ENCODE data around the gene SPTLC1.

Gene SPTLC1

DNA sequence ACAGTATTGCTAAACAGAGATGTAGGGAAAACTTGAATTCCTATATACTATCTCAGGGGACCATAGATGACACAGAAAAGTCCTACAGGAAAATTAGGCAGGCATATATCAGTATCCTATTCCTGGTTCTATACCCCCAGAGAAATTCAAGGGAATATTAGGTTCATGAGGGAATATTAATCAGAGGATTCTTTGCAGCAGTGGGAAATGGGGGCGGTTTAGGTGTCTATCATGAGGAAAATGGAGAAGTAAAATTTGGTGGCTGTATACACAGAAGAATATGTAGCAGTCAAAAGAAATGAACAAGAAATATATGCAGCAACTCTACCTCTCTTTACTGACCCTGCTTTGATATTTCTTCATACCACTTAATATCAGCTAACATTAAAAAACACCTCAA is 20.0 kb downstream of the SPTLC1 start:
- H3K9me3 Mint-ChIP-seq, result peaks cover 3% of the 10 kb centered on the region
- ATAC-seq (ENCODE audit: low read depth) (no peak), DNase-seq (ENCODE audit: low spot score in 2 of 2) (no peak)
- H3K27ac Mint-ChIP-seq, result peak overlapping the region; percentile 7
- H3K4me3 Mint-ChIP-seq, result no peak overlapping the region
- peaks cover 23% of the 10 kb centered on the region for H3K36me3 Mint-ChIP-seq
- peaks cover 18% of the 10 kb centered on the region for H3K4me1 Mint-ChIP-seq
- H3K27me3 Mint-ChIP-seq, result no peaks in the 10 kb centered on the region

GRCh38 chr9:92094655-92095054 is 20.6 kb downstream of the SPTLC1 start:
- ATAC-seq (ENCODE audit: low read depth) (no peak), DNase-seq (ENCODE audit: low spot score in 2 of 2) (no peak)
- Mint-ChIP-seq H3K4me3 (no peak overlapping the region), H3K9me3 (peaks cover 3% of the 10 kb centered on the region), H3K36me3 (peaks cover 25% of the 10 kb centered on the region), H3K27me3 (no peaks in the 10 kb centered on the region), H3K27ac (peak overlapping the region; percentile 7), H3K4me1 (peaks cover 16% of the 10 kb centered on the region)

DNA sequence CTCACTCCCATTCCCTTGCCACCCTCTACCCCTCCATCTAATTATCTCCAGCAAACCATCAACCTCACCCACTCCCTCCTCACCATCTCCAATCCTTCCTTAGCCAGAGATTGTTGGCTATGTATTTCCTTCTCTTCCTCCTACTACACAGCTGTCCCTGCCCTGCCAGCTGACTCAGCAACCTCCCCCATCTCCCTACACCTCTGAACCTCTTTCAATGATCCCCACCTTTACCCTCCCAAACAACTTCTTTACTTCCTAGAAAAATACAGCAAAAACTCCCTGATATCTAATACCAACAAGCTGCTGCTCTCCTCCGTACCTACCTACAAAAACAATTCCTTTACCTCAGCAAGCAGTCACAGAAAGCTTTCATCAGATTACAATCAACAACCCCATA is 37.3 kb downstream of the SPTLC1 start:
- DNase-seq (ENCODE audit: low spot score in 2 of 2) (no peak), ATAC-seq (ENCODE audit: low read depth) (no peak)
- Mint-ChIP-seq H3K27me3 (no peaks in the 10 kb centered on the region), H3K27ac (no peak overlapping the region), H3K4me3 (no peak overlapping the region), H3K9me3 (no peaks in the 10 kb centered on the region), H3K4me1 (no peaks in the 10 kb centered on the region), H3K36me3 (peaks cover 25% of the 10 kb centered on the region)

DNA sequence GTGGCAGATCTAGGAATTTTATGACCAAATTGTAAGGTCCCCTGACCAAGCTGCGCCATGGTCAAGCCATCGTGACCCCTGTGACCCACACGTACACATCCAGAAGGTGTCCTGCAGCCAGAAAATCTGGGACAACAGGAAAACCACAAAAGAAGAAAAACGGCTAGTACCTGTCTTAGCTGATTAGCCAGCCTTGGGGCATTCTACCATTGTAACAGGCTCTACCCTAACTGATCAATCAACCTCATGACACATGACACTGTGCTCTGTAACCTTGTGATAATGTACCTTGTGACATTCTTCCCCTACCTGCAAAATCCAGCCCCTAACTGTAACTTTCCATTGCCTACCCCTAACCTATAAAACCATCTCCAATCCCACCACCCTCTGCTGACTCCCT is 43.6 kb downstream of the SPTLC1 start:
- peaks cover 31% of the 10 kb centered on the region for H3K36me3 Mint-ChIP-seq
- H3K27me3 Mint-ChIP-seq, result no peaks in the 10 kb centered on the region
- no peak for ATAC-seq (ENCODE audit: low read depth)
- H3K4me1 Mint-ChIP-seq, result peaks cover 7% of the 10 kb centered on the region
- no peak overlapping the region for H3K4me3 Mint-ChIP-seq
- no peak for DNase-seq (ENCODE audit: low spot score in 2 of 2)
- H3K9me3 Mint-ChIP-seq, result no peaks in the 10 kb centered on the region
- H3K27ac Mint-ChIP-seq, result peak overlapping the region; percentile 26

GRCh38 chr9:92066168-92066567 is 49.0 kb downstream of the SPTLC1 start:
- peaks cover 56% of the 10 kb centered on the region for H3K36me3 Mint-ChIP-seq
- peaks cover 2% of the 10 kb centered on the region for H3K4me1 Mint-ChIP-seq
- no peak for ATAC-seq (ENCODE audit: low read depth)
- no peak overlapping the region for H3K4me3 Mint-ChIP-seq
- H3K27me3 Mint-ChIP-seq, result no peaks in the 10 kb centered on the region
- H3K27ac Mint-ChIP-seq, result no peak overlapping the region
- no peak for DNase-seq (ENCODE audit: low spot score in 2 of 2)
- peaks cover 11% of the 10 kb centered on the region for H3K9me3 Mint-ChIP-seq

- Mint-ChIP-seq H3K27ac (no peak overlapping the region), H3K36me3 (peaks cover 68% of the 10 kb centered on the region), H3K27me3 (no peaks in the 10 kb centered on the region), H3K9me3 (peaks cover 15% of the 10 kb centered on the region), H3K4me1 (peaks cover 2% of the 10 kb centered on the region), H3K4me3 (no peak overlapping the region)
- ATAC-seq (ENCODE audit: low read depth) (no peak), DNase-seq (ENCODE audit: low spot score in 2 of 2) (no peak)
Measured at GRCh38 chr9:92064711-92065110, 50.5 kb downstream of the SPTLC1 start.

DNA sequence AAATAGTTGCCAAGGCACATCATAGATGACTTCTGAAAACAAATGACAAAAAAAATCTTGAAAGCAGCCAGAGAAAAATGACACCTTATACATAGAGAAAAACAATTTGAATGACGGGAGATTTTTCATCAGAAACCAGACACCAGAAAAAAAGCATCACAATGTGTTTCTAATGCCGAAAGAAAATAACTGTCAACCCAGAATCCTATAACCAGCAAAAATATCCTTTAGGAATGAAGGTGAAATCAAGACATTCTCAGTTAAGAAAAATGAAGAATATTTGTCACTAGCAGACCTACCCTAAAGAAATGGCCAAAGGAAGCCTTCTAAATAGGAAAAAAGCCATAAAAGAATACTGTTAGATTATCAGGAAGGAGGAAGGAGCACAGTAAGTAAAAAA is 54.0 kb downstream of the SPTLC1 start:
- Mint-ChIP-seq H3K27ac (no peak overlapping the region), H3K9me3 (peaks cover 15% of the 10 kb centered on the region), H3K4me3 (no peak overlapping the region), H3K27me3 (no peaks in the 10 kb centered on the region), H3K36me3 (peaks cover 70% of the 10 kb centered on the region), H3K4me1 (peaks cover 2% of the 10 kb centered on the region)
- no peak for DNase-seq (ENCODE audit: low spot score in 2 of 2)
- no peak for ATAC-seq (ENCODE audit: low read depth)

DNA sequence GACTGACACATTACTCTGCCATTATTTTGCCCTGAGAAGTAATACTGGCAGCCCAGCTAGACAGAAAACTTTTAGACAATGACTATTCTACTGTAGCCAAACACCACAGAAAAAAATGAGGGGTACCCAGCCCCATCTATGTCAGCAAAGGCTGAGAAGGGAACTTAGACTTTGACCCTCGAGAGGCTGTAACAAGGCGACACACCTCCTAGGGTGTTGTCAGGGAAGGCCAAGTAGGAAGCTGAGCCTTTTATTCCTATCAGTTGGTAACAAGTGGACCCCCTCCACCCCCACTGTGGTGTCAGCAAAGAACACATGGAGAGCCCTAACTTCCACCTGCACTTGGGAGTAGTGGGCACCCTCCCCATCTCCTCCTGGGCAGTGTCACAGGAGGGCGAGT is 55.6 kb downstream of the SPTLC1 start:
- H3K27ac Mint-ChIP-seq, result no peak overlapping the region
- ATAC-seq (ENCODE audit: low read depth), result no peak
- peaks cover 2% of the 10 kb centered on the region for H3K4me1 Mint-ChIP-seq
- H3K36me3 Mint-ChIP-seq, result peaks cover 67% of the 10 kb centered on the region
- no peak overlapping the region for H3K4me3 Mint-ChIP-seq
- H3K9me3 Mint-ChIP-seq, result peaks cover 15% of the 10 kb centered on the region
- DNase-seq (ENCODE audit: low spot score in 2 of 2), result no peak
- no peaks in the 10 kb centered on the region for H3K27me3 Mint-ChIP-seq

- Mint-ChIP-seq H3K27ac (no peak overlapping the region), H3K4me1 (peaks cover 2% of the 10 kb centered on the region), H3K27me3 (no peaks in the 10 kb centered on the region), H3K9me3 (peaks cover 15% of the 10 kb centered on the region), H3K4me3 (no peak overlapping the region), H3K36me3 (peaks cover 67% of the 10 kb centered on the region)
- no peak for DNase-seq (ENCODE audit: low spot score in 2 of 2)
- no peak for ATAC-seq (ENCODE audit: low read depth)
Measured at GRCh38 chr9:92058723-92059444, 56.3 kb downstream of the SPTLC1 start.

GRCh38 chr9:92058026-92058425 is 57.2 kb downstream of the SPTLC1 start:
- H3K9me3 Mint-ChIP-seq, result peaks cover 15% of the 10 kb centered on the region
- H3K27ac Mint-ChIP-seq, result no peak overlapping the region

GRCh38 chr9:92057226-92057625 is 58.0 kb downstream of the SPTLC1 start:
- peaks cover 10% of the 10 kb centered on the region for H3K9me3 Mint-ChIP-seq
- DNase-seq (ENCODE audit: low spot score in 2 of 2) (no peak), ATAC-seq (ENCODE audit: low read depth) (no peak)
- no peaks in the 10 kb centered on the region for H3K27me3 Mint-ChIP-seq
- H3K36me3 Mint-ChIP-seq, result peaks cover 65% of the 10 kb centered on the region
- no peak overlapping the region for H3K4me3 Mint-ChIP-seq
- H3K4me1 Mint-ChIP-seq, result peaks cover under 1% of the 10 kb centered on the region
- no peak overlapping the region for H3K27ac Mint-ChIP-seq

More at GRCh38 chr9:92058026-92058425, 57.2 kb downstream of the SPTLC1 start:
- Mint-ChIP-seq H3K27me3 (no peaks in the 10 kb centered on the region), H3K4me1 (peaks cover 2% of the 10 kb centered on the region), H3K36me3 (peaks cover 67% of the 10 kb centered on the region), H3K4me3 (no peak overlapping the region)
- ATAC-seq (ENCODE audit: low read depth) (no peak), DNase-seq (ENCODE audit: low spot score in 2 of 2) (no peak)

- Mint-ChIP-seq H3K9me3 (no peaks in the 10 kb centered on the region), H3K4me3 (no peak overlapping the region), H3K27me3 (no peaks in the 10 kb centered on the region), H3K36me3 (peaks cover 62% of the 10 kb centered on the region), H3K4me1 (no peaks in the 10 kb centered on the region), H3K27ac (no peak overlapping the region)
- DNase-seq (ENCODE audit: low spot score in 2 of 2), result no peak
- no peak for ATAC-seq (ENCODE audit: low read depth)
Measured at GRCh38 chr9:92055624-92056023, 59.6 kb downstream of the SPTLC1 start.

DNA sequence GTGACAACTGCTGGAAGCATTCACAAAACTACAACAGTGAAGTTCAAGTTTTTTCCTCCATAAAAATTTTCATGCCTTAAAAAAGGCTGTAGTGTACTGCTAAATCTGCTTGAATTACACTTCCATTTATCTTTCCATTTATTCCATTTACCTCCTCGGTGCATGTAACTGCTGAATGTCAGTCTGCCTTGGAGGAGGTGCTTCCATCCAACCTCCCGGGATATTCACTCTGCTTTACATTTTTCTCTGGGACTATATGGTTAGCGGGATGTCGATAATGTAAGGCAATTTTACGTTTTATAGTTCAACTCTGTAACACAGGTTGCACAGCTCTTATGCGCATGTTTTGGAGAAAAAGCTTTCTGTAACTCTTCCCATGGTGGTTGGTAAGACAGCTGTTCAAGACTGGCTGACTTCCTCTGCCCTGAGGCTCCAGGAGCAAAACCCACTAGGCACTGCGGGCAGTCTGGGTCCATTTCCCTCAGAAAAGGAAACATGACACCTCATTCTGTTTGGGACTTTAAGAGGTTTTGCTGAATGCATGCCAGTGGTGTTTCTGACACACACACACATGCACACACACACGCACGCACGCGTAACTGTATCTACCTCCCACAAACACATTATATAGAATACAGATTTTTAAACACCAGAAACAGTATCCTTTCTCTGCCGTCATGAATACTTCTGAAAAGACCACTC is 66.1 kb downstream of the SPTLC1 start:
- Mint-ChIP-seq H3K4me3 (no peak overlapping the region), H3K27me3 (no peaks in the 10 kb centered on the region), H3K4me1 (no peaks in the 10 kb centered on the region), H3K9me3 (peaks cover 4% of the 10 kb centered on the region), H3K36me3 (peaks cover 67% of the 10 kb centered on the region), H3K27ac (peak overlapping the region; percentile 60)
- ATAC-seq (ENCODE audit: low read depth), result no peak
- DNase-seq (ENCODE audit: low spot score in 2 of 2), result no peak

DNA sequence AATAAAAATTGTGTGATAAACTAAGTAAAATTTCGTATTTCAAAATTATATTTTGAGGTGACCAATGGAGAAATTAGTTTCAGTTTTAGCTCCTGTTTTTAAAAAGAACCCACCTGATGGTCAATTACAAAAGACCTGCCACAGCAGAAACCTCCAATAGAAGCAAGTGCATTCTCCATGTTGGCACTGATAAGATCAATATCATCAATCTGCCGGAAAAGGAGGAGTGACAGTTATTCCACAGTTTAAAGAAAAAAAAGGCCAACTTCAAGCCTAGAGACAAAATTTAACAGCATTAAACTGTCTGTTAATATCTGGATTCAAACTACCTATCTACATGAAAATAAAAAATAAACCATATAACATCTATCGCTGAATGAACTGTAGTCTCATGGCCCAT is 67.7 kb downstream of the SPTLC1 start:
- peaks cover 71% of the 10 kb centered on the region for H3K36me3 Mint-ChIP-seq

GRCh38 chr9:92046676-92047075 is 68.5 kb downstream of the SPTLC1 start:
- no peaks in the 10 kb centered on the region for H3K27me3 Mint-ChIP-seq
- DNase-seq (ENCODE audit: low spot score in 2 of 2) (no peak), ATAC-seq (ENCODE audit: low read depth) (no peak)
- peaks cover 18% of the 10 kb centered on the region for H3K9me3 Mint-ChIP-seq
- H3K4me3 Mint-ChIP-seq, result no peak overlapping the region
- H3K4me1 Mint-ChIP-seq, result no peaks in the 10 kb centered on the region
- H3K27ac Mint-ChIP-seq, result no peak overlapping the region
- H3K36me3 Mint-ChIP-seq, result peaks cover 75% of the 10 kb centered on the region

More for the DNA sequence above, 67.7 kb downstream of the SPTLC1 start:
- Mint-ChIP-seq H3K27ac (no peak overlapping the region), H3K27me3 (no peaks in the 10 kb centered on the region), H3K4me1 (no peaks in the 10 kb centered on the region), H3K9me3 (peaks cover 16% of the 10 kb centered on the region), H3K4me3 (no peak overlapping the region)
- DNase-seq (ENCODE audit: low spot score in 2 of 2), result no peak
- no peak for ATAC-seq (ENCODE audit: low read depth)

Measured in memory B cell (primary cell).